Measurements from ENCODE around the gene ZNHIT3.
"Not testable (repeated sequence)": the region's sequence is repeated elsewhere in the genome, so short reads cannot be mapped to it uniquely, and the experiment has no call there.

The ZNHIT3 gene

GRCh38 chr17:36486204-36487194 is at the start of gene ZNHIT3:
Gene ZNHIT3, plus strand, starts transcription at chr17:36486681. Its CDS starts 19 bp downstream, at chr17:36486700.
- peak; percentile 88 for DNase-seq

- not testable (repeated sequence) for DNase-seq
These were observed 44.7 kb upstream of the ZNHIT3 start for GRCh38 chr17:36441792-36442191.

- DNase-seq: no peak
These were observed 42.7 kb upstream of the ZNHIT3 start for GRCh38 chr17:36443777-36444176.

GRCh38 chr17:36449997-36450396 is 36.5 kb upstream of the ZNHIT3 start:
- DNase-seq: not testable (repeated sequence)

GRCh38 chr17:36452888-36453287 is 33.6 kb upstream of the ZNHIT3 start:
- DNase-seq: not testable (repeated sequence)

- not testable (repeated sequence) for DNase-seq
These were observed 28.8 kb upstream of the ZNHIT3 start for GRCh38 chr17:36457701-36458100.

- DNase-seq: no peak
These were observed 27.4 kb upstream of the ZNHIT3 start for GRCh38 chr17:36459045-36459444.

GRCh38 chr17:36459601-36460000 is 26.9 kb upstream of the ZNHIT3 start:
- DNase-seq: no peak

- DNase-seq: no peak
These were observed 26.1 kb upstream of the ZNHIT3 start for GRCh38 chr17:36460265-36460937.

- DNase-seq: no peak
These were observed 25.0 kb upstream of the ZNHIT3 start for GRCh38 chr17:36461330-36462110.

GRCh38 chr17:36463916-36464764 is 22.3 kb upstream of the ZNHIT3 start:
- peak in 1 of 2 experiments; percentile 6 for DNase-seq

GRCh38 chr17:36464765-36465088 is 21.8 kb upstream of the ZNHIT3 start:
- DNase-seq: no peak

- no peak for DNase-seq
These were observed 17.4 kb upstream of the ZNHIT3 start for GRCh38 chr17:36468903-36469635.

- no peak for DNase-seq
These were observed 16.7 kb upstream of the ZNHIT3 start for GRCh38 chr17:36469733-36470132.

GRCh38 chr17:36470499-36470898 is 16.0 kb upstream of the ZNHIT3 start:
- DNase-seq: no peak

GRCh38 chr17:36474571-36474970 is 11.9 kb upstream of the ZNHIT3 start:
- no peak for DNase-seq

GRCh38 chr17:36475346-36475970 is 11.0 kb upstream of the ZNHIT3 start:
- DNase-seq: no peak

GRCh38 chr17:36481829-36482228 is 4.7 kb upstream of the ZNHIT3 start:
- no peak for DNase-seq

- peak; percentile 72 to 75 for DNase-seq
These were observed 3.6 kb upstream of the ZNHIT3 start for GRCh38 chr17:36482611-36483504.

GRCh38 chr17:36484021-36484420 is 2.5 kb upstream of the ZNHIT3 start:
- not testable (repeated sequence) for DNase-seq

Data from activated CD4-positive, alpha-beta T cell treated with anti-CD3 and anti-CD28 coated beads, Interleukin-2, amount 50 U/mL, for 4 hours (primary cell).